HEK293T (cell line): ENCODE data around the gene SERHL2.

Source experiments
- BHLHE40 ChIP-seq: fragments of 450-650 bp; IDR thresholded peaks from 2 replicates; pipeline ENCODE4 v1.6.1; 2016; ENCODE audit warnings: mild to moderate bottlenecking, moderate library complexity, borderline replicate concordance
- ELF4 ChIP-seq: fragments of 450-650 bp; IDR thresholded peaks from 2 replicates; pipeline ENCODE4 v1.6.1; 2017; ENCODE audit warnings: antibody characterized with exemption
- FOXA1 ChIP-seq: fragments of 450-650 bp; IDR thresholded peaks from 2 replicates; pipeline ENCODE4 v1.6.1; 2016; ENCODE audit warnings: mild to moderate bottlenecking
- FOXM1 ChIP-seq: fragments of 450-650 bp; IDR thresholded peaks from 2 replicates; pipeline ENCODE4 v1.6.1; 2017; ENCODE audit warnings: mild to moderate bottlenecking, borderline replicate concordance
- HDGF ChIP-seq: fragments of 450-650 bp; IDR thresholded peaks from 2 replicates; pipeline ENCODE4 v1.6.1; 2017; ENCODE audit warnings: antibody characterized with exemption, borderline replicate concordance
- LEF1 ChIP-seq: fragments of 450-650 bp; IDR thresholded peaks from 2 replicates; pipeline ENCODE4 v1.6.1; 2017; ENCODE audit warnings: mild to moderate bottlenecking, borderline replicate concordance
- SP1 ChIP-seq: fragments of 450-650 bp; IDR thresholded peaks from 2 replicates; pipeline ENCODE4 v1.6.1; 2017

DNA sequence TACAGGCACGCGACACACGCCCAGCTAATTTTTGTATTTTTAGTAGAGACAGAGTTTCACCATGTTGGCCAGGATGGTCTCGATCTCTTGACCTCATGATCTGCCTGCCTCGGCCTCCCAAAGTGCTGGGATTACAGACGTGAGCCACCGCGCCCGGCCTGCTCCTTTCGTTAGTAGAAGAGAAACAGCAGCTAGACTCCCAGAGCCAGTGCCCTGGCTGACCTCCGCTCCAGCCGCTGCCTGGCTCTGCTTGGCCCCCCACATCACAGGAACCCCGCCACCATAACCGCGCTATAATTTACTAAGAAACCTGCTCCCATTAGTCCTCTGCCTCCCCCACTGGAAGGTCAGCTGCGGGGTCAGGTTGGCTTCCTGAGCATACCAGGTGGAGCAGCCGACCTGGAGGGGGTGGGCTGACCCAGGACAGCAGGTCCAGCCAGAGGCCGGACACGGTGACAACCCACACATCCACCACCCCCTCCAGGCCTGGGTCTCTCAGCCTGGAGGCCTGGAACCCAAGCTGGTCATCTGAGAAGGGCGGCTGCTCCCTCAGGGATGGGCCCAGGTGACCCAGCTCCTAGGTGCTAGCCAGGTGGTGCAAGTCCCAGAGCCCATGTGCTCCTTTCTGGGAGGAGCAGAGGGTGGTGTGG lies 68.4 kb downstream of the SERHL2 start:
- TF ChIP-seq FOXM1: no peak
- TF ChIP-seq BHLHE40: no peak
- TF ChIP-seq SP1: no peak
- TF ChIP-seq LEF1: no peak
- no peak for TF ChIP-seq FOXA1
- TF ChIP-seq ELF4: no peak
- no peak for TF ChIP-seq HDGF
